ENCODE measurements around the gene PMPCA. TPM values are rescaled to one million over a fixed set of nuclear protein-coding genes. Genes with fewer than 3 reads are reported as not detected.
A peak's percentile ranks its signal among the peaks of the same experiment; 100 is the strongest.

PMPCA gene
- total RNA-seq, 1 donor from 2014 or later: 50.7 TPM

GRCh38 chr9:136394312-136395019 lies 16.0 kb upstream of the PMPCA start:
- no peak overlapping the region for H3K4me3 ChIP-seq (ENCODE audit: low read depth, low read length)
- no peak for TF ChIP-seq CTCF (conservative IDR thresholded peaks at IDR 0.05; ENCODE audit: low read depth, low read length)
- no peak for DNase-seq (ENCODE audit: low read depth)

- H3K4me3 ChIP-seq (ENCODE audit: low read depth, low read length): no peak overlapping the region
- no peak for DNase-seq (ENCODE audit: low read depth)
- TF ChIP-seq CTCF (conservative IDR thresholded peaks at IDR 0.05; ENCODE audit: low read depth, low read length): no peak
Observed at GRCh38 chr9:136395020-136395340, 15.5 kb upstream of the PMPCA start.

- no peak overlapping the region for H3K4me3 ChIP-seq (ENCODE audit: low read depth, low read length)
- TF ChIP-seq CTCF (conservative IDR thresholded peaks at IDR 0.05; ENCODE audit: low read depth, low read length): no peak
- DNase-seq (ENCODE audit: low read depth): no peak
Observed at GRCh38 chr9:136395345-136396218, 14.9 kb upstream of the PMPCA start.

- no peak for DNase-seq (ENCODE audit: low read depth)
- no peak for TF ChIP-seq CTCF (conservative IDR thresholded peaks at IDR 0.05; ENCODE audit: low read depth, low read length)
- H3K4me3 ChIP-seq (ENCODE audit: low read depth, low read length): no peak overlapping the region
Observed at GRCh38 chr9:136396219-136396515, 14.3 kb upstream of the PMPCA start.

- DNase-seq (ENCODE audit: low read depth): no peak
- no peak for TF ChIP-seq CTCF (conservative IDR thresholded peaks at IDR 0.05; ENCODE audit: low read depth, low read length)
- H3K4me3 ChIP-seq (ENCODE audit: low read depth, low read length): no peak overlapping the region
Observed at GRCh38 chr9:136397643-136398042, 12.8 kb upstream of the PMPCA start.

GRCh38 chr9:136398286-136398685 lies 12.2 kb upstream of the PMPCA start:
- H3K4me3 ChIP-seq (ENCODE audit: low read depth, low read length): peak overlapping the region; percentile 96
- TF ChIP-seq CTCF (conservative IDR thresholded peaks at IDR 0.05; ENCODE audit: low read depth, low read length): no peak
- no peak for DNase-seq (ENCODE audit: low read depth)
